HL-60 (cell line): ENCODE results near the gene SF3B1.

Experiments used
- POLR2AphosphoS5 ChIP-seq: IDR thresholded peaks from 2 replicates; pipeline ENCODE4 v1.6.1; 2012; ENCODE audit warnings: low read depth
- TF ChIP-seq, protein P1 (sequence below): IDR thresholded peaks from one replicate; pipeline ENCODE4 v1.5.1; 2011; ENCODE audit warnings: low read length, control low read depth, inconsistent platforms; ENCODE audit not compliant: insufficient read depth

- TF ChIP-seq, protein P1, sequence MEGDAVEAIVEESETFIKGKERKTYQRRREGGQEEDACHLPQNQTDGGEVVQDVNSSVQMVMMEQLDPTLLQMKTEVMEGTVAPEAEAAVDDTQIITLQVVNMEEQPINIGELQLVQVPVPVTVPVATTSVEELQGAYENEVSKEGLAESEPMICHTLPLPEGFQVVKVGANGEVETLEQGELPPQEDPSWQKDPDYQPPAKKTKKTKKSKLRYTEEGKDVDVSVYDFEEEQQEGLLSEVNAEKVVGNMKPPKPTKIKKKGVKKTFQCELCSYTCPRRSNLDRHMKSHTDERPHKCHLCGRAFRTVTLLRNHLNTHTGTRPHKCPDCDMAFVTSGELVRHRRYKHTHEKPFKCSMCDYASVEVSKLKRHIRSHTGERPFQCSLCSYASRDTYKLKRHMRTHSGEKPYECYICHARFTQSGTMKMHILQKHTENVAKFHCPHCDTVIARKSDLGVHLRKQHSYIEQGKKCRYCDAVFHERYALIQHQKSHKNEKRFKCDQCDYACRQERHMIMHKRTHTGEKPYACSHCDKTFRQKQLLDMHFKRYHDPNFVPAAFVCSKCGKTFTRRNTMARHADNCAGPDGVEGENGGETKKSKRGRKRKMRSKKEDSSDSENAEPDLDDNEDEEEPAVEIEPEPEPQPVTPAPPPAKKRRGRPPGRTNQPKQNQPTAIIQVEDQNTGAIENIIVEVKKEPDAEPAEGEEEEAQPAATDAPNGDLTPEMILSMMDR: no peak
- TF ChIP-seq POLR2AphosphoS5: no peak
Measured at GRCh38 chr2:197423307-197423706, 11.5 kb downstream of the SF3B1 start.
